Choroid plexus epithelial cell (primary cell): ENCODE results near the gene MEIS1.

Experiments used
- DNase-seq: peaks from one replicate; pipeline ENCODE4 v3.0.0-alpha.2; 2010; ENCODE audit warnings: low read depth
- H3K4me3 ChIP-seq: 2 replicates; pipeline ENCODE4 v1.5.1; 2011; ENCODE audit warnings: low read depth, mild to moderate bottlenecking, control low read depth, low read length, moderate library complexity
- CTCF ChIP-seq: conservative IDR thresholded peaks from 2 replicates; pipeline ENCODE4 v1.5.1; 2011; ENCODE audit warnings: low read depth, mild to moderate bottlenecking, control low read depth, inconsistent platforms, low read length, moderate library complexity

MEIS1 gene

DNA sequence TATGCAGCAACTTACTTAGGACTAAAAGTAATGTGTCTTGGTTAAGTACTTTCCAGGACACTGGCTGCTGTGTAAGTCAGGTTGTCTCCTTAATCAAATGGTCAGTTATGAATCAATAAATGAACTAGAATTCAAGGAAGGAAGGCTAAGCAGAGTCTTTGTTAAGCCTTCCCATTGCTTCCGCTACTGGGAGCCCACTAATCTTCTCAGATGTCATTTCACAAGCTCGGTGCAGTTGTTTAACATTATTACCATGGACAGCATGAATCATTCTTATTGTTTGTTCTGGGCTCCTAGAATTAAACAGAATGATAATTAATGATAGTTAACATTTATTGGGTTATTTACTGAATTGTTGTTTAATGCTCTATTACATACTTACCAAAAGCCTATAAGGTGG, 26.0 kb upstream of the MEIS1 start:
- H3K4me3 ChIP-seq: no peak overlapping the region
- DNase-seq: no peak
- no peak for TF ChIP-seq CTCF

DNA sequence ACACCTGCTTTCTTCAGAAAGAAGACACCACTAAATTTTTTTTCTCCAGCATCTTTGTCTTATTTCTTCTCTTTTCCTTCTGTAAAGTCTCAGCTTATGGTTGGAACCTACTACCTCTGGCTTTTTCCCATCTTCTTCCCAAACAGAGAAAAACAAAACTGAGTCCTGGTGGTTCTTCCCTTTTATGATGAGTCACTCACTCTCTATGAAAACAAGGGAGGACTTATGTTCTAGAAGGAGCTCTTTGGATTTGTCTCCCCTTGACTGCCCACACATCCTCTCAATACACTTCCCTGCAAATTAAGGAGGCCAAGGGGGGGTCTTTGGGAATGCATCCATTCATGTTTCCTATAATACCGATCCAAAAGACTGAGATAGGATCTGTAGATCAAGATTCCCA, 22.1 kb upstream of the MEIS1 start:
- no peak overlapping the region for H3K4me3 ChIP-seq
- no peak for TF ChIP-seq CTCF

GRCh38 chr2:66414896-66415295, 20.0 kb upstream of the MEIS1 start:
- no peak for DNase-seq
- no peak for TF ChIP-seq CTCF
- H3K4me3 ChIP-seq: no peak overlapping the region

More for the DNA sequence above, 22.1 kb upstream of the MEIS1 start:
- DNase-seq: no peak

- H3K4me3 ChIP-seq: no peak overlapping the region
- DNase-seq: no peak
Measured at GRCh38 chr2:66418381-66418780, 16.5 kb upstream of the MEIS1 start.

DNA sequence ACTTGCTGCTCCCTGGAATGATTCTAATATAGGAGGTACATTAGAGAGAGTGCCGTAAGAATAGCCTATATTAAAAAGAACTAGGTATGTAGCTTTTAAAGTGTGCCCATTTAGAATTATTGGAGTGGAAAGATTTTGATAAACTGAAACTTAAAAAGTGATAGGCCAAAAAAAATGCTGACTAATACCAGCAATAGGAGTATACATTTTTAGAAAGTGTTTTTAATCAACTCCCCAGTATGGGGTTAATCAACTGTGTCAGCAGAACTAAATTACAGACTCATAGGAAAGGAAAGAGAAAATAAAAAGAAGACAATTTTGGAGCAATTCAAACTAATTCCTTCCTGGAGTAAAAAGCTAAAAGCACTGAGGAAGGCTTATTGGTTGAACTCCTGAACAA, 13.3 kb upstream of the MEIS1 start:
- TF ChIP-seq CTCF: no peak
- no peak for DNase-seq
- no peak overlapping the region for H3K4me3 ChIP-seq

More at GRCh38 chr2:66418381-66418780, 16.5 kb upstream of the MEIS1 start:
- no peak for TF ChIP-seq CTCF

GRCh38 chr2:66423391-66424124, 11.4 kb upstream of the MEIS1 start:
- no peak overlapping the region for H3K4me3 ChIP-seq

More at GRCh38 chr2:66423391-66424124, 11.4 kb upstream of the MEIS1 start:
- no peak for DNase-seq
- TF ChIP-seq CTCF: no peak
